Prostate gland (tissue), 2 donors: ENCODE measurements around the gene PROS1. TPM values are rescaled to one million over a fixed set of nuclear protein-coding genes. Genes with fewer than 3 reads are reported as not detected.

Source experiments
- DNase-seq: peaks from one replicate; pipeline ENCODE4 v3.0.0-alpha.2; 2019; ENCODE audit warnings: low spot score
- H3K27ac ChIP-seq, 2 donors: fragments of 200-600 bp; sonication (generic); 2 replicates each; pipeline ENCODE4 v1.5.1; 2017 to 2019
- H3K27me3 ChIP-seq: fragments of 200-600 bp; sonication (generic); replicated peaks from 2 replicates; pipeline ENCODE4 v1.5.1; 2019; ENCODE audit not compliant: insufficient read depth
- H3K36me3 ChIP-seq, 2 donors: fragments of 200-600 bp; sonication (generic); 1 replicate in 1 of 2; 2 replicates in 1 of 2; pipeline versions ENCODE4 v1.5.1 to v1.8.1; 2017 to 2019
- H3K4me1 ChIP-seq: fragments of 200-600 bp; sonication (generic); replicated peaks from 2 replicates; pipeline ENCODE4 v1.5.1; 2019
- H3K4me3 ChIP-seq, 2 donors: fragments of 200-600 bp; sonication (generic); 2 replicates each; pipeline ENCODE4 v1.5.1; 2017 to 2019
- H3K9me3 ChIP-seq: fragments of 200-600 bp; sonication (generic); 2 replicates; pipeline ENCODE4 v1.5.1; 2017
- CTCF ChIP-seq, 4 experiments: fragments of 200-600 bp in 2 of 4; fragments of 450-650 bp in 2 of 4; sonication (generic) in 2 of 4; IDR thresholded peaks; 1 replicate in 3 of 4; 2 replicates in 1 of 4; pipeline ENCODE4 v1.5.1; 2016 to 2019; ENCODE audit warnings: antibody characterized with exemption in 4 of 4, mild to moderate bottlenecking in 2 of 4, moderate library complexity in 2 of 4
- POLR2A ChIP-seq: fragments of 450-650 bp; IDR thresholded peaks from one replicate; pipeline ENCODE4 v1.6.1; 2016; ENCODE audit warnings: antibody characterized with exemption, mild to moderate bottlenecking
- POLR2AphosphoS5 ChIP-seq: sonication (generic); formaldehyde crosslinking; IDR thresholded peaks from one replicate; pipeline ENCODE4 v1.6.1; 2017; ENCODE audit warnings: antibody characterized with exemption
- WGBS: methylation state at CpG from one replicate; pipeline ENCODE4 v1.1.5; 2018; 5-methylcytosine and 5-hydroxymethylcytosine counted together
- intact Hi-C: fragments of 100-400 bp; cut with DNase I; formaldehyde crosslinking; loops from one replicate; pipeline ENCODE4 v1.14.2; 2022
- total RNA-seq, 2 donors: library from RNA; depleted of rRNA; stranded (reverse); fragments of >200 nt; gene quantifications; one replicate each; pipeline ENCODE4 v1.1.0, GENCODE V29; 2016

The PROS1 gene
- total RNA-seq, 2 donors from 2014 or later = 17.7 to 26.6 TPM

GRCh38 chr3:94001827-94002495 lies 28.3 kb upstream of the PROS1 start:
- Histone ChIP-seq H3K9me3 (no peaks in the 10 kb centered on the region), H3K4me1 (no peaks in the 10 kb centered on the region), H3K27ac (no peak overlapping the region), H3K27me3 (no peaks in the 10 kb centered on the region), H3K4me3 (no peak overlapping the region), H3K36me3 (no peaks in the 10 kb centered on the region)
- WGBS = 91% methylated on average over 3 of the region's 3 CpGs
- TF ChIP-seq CTCF (IDR thresholded peaks at IDR 0.05) = no peak
- no peak for TF ChIP-seq POLR2AphosphoS5
- no peak for TF ChIP-seq POLR2A
- no peak for DNase-seq
- intact Hi-C loops = loop anchor here (5.0 kb wide), 1 partner anchor 65 kb away; no protein-coding TSS in a partner anchor

GRCh38 chr3:94001191-94001590 lies 27.5 kb upstream of the PROS1 start:
- no peaks in the 10 kb centered on the region for H3K36me3 ChIP-seq
- intact Hi-C loops = loop anchor here (5.0 kb wide), 1 partner anchor 66 kb away; no protein-coding TSS in a partner anchor
- 66% methylated on average over 1 of the region's 1 CpG for WGBS
- no peak for DNase-seq
- no peaks in the 10 kb centered on the region for H3K27me3 ChIP-seq
- TF ChIP-seq POLR2AphosphoS5 (no peak), CTCF (IDR thresholded peaks at IDR 0.05) (no peak), POLR2A (no peak)
- H3K9me3 ChIP-seq = no peaks in the 10 kb centered on the region
- H3K4me3 ChIP-seq = no peak overlapping the region
- H3K27ac ChIP-seq = no peak overlapping the region
- no peaks in the 10 kb centered on the region for H3K4me1 ChIP-seq

GRCh38 chr3:93994056-93994455 lies 20.4 kb upstream of the PROS1 start:
- WGBS = 93% methylated on average over 3 of the region's 3 CpGs

GRCh38 chr3:93992207-93992606 lies 18.5 kb upstream of the PROS1 start:
- Histone ChIP-seq H3K9me3 (no peaks in the 10 kb centered on the region), H3K27ac (no peak overlapping the region), H3K4me1 (no peaks in the 10 kb centered on the region), H3K36me3 (no peaks in the 10 kb centered on the region), H3K27me3 (no peaks in the 10 kb centered on the region), H3K4me3 (no peak overlapping the region)
- WGBS = 88% methylated on average over 3 of the region's 3 CpGs
- TF ChIP-seq POLR2A (no peak), CTCF (IDR thresholded peaks at IDR 0.05) (no peak), POLR2AphosphoS5 (no peak)
- DNase-seq = no peak
- intact Hi-C loops = no loop called here

More at GRCh38 chr3:93994056-93994455, 20.4 kb upstream of the PROS1 start:
- H3K9me3 ChIP-seq = no peaks in the 10 kb centered on the region
- DNase-seq = no peak
- intact Hi-C loops = no loop called here
- TF ChIP-seq CTCF (IDR thresholded peaks at IDR 0.05) = no peak
- TF ChIP-seq POLR2AphosphoS5 = no peak
- no peak for TF ChIP-seq POLR2A
- no peak overlapping the region for H3K27ac ChIP-seq
- H3K36me3 ChIP-seq = no peaks in the 10 kb centered on the region
- no peak overlapping the region for H3K4me3 ChIP-seq
- no peaks in the 10 kb centered on the region for H3K4me1 ChIP-seq
- no peaks in the 10 kb centered on the region for H3K27me3 ChIP-seq

GRCh38 chr3:93991631-93992030 lies 17.9 kb upstream of the PROS1 start:
- DNase-seq = no peak
- no peak overlapping the region for H3K27ac ChIP-seq
- H3K36me3 ChIP-seq = no peaks in the 10 kb centered on the region
- TF ChIP-seq CTCF (IDR thresholded peaks at IDR 0.05) (no peak), POLR2A (no peak), POLR2AphosphoS5 (no peak)
- H3K27me3 ChIP-seq = no peaks in the 10 kb centered on the region
- 50% methylated on average over 2 of the region's 2 CpGs for WGBS
- intact Hi-C loops = no loop called here
- H3K9me3 ChIP-seq = no peaks in the 10 kb centered on the region
- H3K4me3 ChIP-seq = no peak overlapping the region
- no peaks in the 10 kb centered on the region for H3K4me1 ChIP-seq
